ENCODE data around the gene PCSK1N.
"Not testable (repeated sequence)": the region's sequence is repeated elsewhere in the genome, so short reads cannot be mapped to it uniquely, and the experiment has no call there.

PCSK1N gene, protein sequence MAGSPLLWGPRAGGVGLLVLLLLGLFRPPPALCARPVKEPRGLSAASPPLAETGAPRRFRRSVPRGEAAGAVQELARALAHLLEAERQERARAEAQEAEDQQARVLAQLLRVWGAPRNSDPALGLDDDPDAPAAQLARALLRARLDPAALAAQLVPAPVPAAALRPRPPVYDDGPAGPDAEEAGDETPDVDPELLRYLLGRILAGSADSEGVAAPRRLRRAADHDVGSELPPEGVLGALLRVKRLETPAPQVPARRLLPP
- 0.30 to 3.8 (median 1.5) reads per million in 9 experiments for total RNA-seq

GRCh38 chrX:48835524-48836329 lies at the start of gene PCSK1N:
PCSK1N (minus strand) TSS chrX:48835610; CDS start chrX:48835532, 78 bp downstream.
- H3K9me3 Mint-ChIP-seq, result no peaks in the 10 kb centered on the region
- H3K27me3 Mint-ChIP-seq, result peaks cover 16 to 32% of the 10 kb centered on the region in 2 donors
- ATAC-seq (replicated peaks) (peak; percentile 64), DNase-seq (peak in 2 of 3 experiments; percentile 10 to 11)
- H3K4me1 Mint-ChIP-seq (ENCODE audit: low read depth in 2 of 2), result peaks cover 10% of the 10 kb centered on the region in 2 donors
- peak within 1 kb of the TSS; percentile 34 to 62 for H3K27ac Mint-ChIP-seq
- peak within 1 kb of the TSS; percentile 72 to 85 for H3K4me3 Mint-ChIP-seq
- no peaks in the 10 kb centered on the region for H3K36me3 Mint-ChIP-seq (ENCODE audit: insufficient read depth)

GRCh38 chrX:48883729-48884128 lies 48.3 kb upstream of the PCSK1N start:
- Mint-ChIP-seq H3K4me1 (ENCODE audit: low read depth in 2 of 2) (no peaks in the 10 kb centered on the region), H3K9me3 (no peaks in the 10 kb centered on the region), H3K36me3 (ENCODE audit: insufficient read depth) (no peaks in the 10 kb centered on the region), H3K4me3 (no peak overlapping the region), H3K27ac (no peak overlapping the region), H3K27me3 (no peaks in the 10 kb centered on the region)
- DNase-seq (no peak), ATAC-seq (replicated peaks) (no peak)

DNA sequence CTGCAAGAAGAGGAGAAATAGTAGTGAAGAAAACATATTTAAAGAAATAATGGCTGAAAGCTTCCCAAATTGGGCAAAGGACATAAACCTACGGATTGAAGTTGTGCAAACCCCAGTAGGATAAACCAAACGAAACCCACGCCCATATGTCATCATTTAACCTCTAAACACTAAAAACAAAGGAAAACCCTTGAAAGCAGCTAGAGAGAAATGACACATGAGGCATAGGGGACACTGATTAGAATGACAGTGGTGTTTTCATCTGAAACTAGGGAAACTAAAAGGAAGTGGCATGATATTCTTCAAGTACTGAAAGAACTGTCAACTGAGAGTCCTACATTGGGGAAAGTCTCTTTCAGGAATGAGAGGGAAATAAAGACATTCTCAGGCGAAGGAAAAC lies 41.5 kb upstream of the PCSK1N start:
- H3K27me3 Mint-ChIP-seq; ATAC-seq (replicated peaks); H3K4me3 Mint-ChIP-seq; H3K4me1 Mint-ChIP-seq (ENCODE audit: low read depth in 2 of 2); DNase-seq; H3K27ac Mint-ChIP-seq; H3K36me3 Mint-ChIP-seq (ENCODE audit: insufficient read depth); H3K9me3 Mint-ChIP-seq: not testable (repeated sequence)

GRCh38 chrX:48872017-48872416 lies 36.6 kb upstream of the PCSK1N start:
- H3K36me3 Mint-ChIP-seq (ENCODE audit: insufficient read depth); H3K9me3 Mint-ChIP-seq; ATAC-seq (replicated peaks); H3K4me1 Mint-ChIP-seq (ENCODE audit: low read depth in 2 of 2); H3K4me3 Mint-ChIP-seq; H3K27ac Mint-ChIP-seq; H3K27me3 Mint-ChIP-seq; DNase-seq: not testable (repeated sequence)

DNA sequence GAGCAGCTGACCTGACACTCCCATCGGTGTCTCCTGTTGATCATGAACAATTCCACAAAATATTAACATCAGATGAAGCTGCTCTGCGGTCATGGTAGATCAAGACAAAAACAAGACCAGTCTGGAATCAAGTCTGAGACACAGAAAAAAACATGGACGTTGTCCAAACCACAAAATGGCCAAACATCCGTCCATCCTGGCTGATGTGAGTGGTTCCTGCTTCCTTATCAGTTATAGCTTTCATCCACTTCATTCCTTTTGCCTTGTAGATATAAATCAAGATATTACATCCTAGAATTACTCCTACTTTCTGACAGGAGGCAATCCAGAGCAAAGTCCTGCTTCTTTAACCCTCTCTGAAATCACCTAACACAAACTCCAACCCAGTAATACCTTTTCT lies 28.8 kb upstream of the PCSK1N start:
- no peak overlapping the region for H3K4me3 Mint-ChIP-seq
- H3K9me3 Mint-ChIP-seq, result no peaks in the 10 kb centered on the region
- H3K36me3 Mint-ChIP-seq (ENCODE audit: insufficient read depth), result no peaks in the 10 kb centered on the region
- ATAC-seq (replicated peaks), result no peak
- H3K27ac Mint-ChIP-seq, result no peak overlapping the region
- no peaks in the 10 kb centered on the region for H3K4me1 Mint-ChIP-seq (ENCODE audit: low read depth in 2 of 2)
- no peak for DNase-seq
- peaks cover 5 to 7% of the 10 kb centered on the region in 2 donors for H3K27me3 Mint-ChIP-seq

GRCh38 chrX:48854898-48855297 lies 19.5 kb upstream of the PCSK1N start:
- Mint-ChIP-seq H3K36me3 (ENCODE audit: insufficient read depth) (no peaks in the 10 kb centered on the region), H3K9me3 (peaks cover 0 to 2% of the 10 kb centered on the region in 2 donors), H3K27ac (no peak overlapping the region), H3K4me1 (ENCODE audit: low read depth in 2 of 2) (peaks cover 0 to 4% of the 10 kb centered on the region in 2 donors), H3K27me3 (peaks cover 16 to 22% of the 10 kb centered on the region in 2 donors), H3K4me3 (no peak overlapping the region)
- DNase-seq, result no peak
- no peak for ATAC-seq (replicated peaks)

DNA sequence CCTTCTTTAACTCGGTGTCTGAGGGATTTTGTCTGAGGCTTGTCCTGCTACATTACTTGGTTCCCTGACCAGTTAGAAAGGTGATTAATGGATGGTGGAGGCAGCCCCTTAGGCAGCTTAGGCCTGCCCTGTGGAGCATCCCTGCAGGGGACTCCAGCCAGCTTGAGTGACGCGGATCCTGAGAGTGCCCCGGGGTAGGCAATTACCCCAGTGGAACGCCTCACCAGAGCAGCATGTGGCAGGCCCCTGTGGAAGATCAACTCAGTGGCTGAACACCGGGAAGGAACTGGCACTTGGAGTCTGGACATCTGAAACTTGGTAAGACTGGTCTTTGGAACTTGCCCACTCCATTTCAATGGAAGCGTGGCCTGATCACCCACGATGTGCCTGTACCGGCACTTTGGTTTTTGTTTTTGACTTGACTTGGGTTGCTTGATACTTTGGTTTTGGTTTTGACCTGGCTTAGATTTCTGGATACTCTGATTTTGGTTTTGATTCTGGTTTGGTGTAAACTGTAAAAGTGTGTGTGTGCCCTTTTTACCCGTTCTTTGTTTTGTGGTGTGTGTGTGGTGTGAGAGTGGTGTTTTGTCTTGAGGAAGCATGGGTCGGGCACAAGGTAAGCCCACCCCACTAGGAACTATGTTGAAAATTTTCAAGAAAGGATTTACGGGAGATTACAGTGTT lies 18.9 kb upstream of the PCSK1N start:
- H3K27ac Mint-ChIP-seq; H3K36me3 Mint-ChIP-seq (ENCODE audit: insufficient read depth); H3K4me3 Mint-ChIP-seq; ATAC-seq (replicated peaks); DNase-seq; H3K4me1 Mint-ChIP-seq (ENCODE audit: low read depth in 2 of 2); H3K9me3 Mint-ChIP-seq: not testable (repeated sequence)
- H3K27me3 Mint-ChIP-seq, result peaks cover 16 to 22% of the 10 kb centered on the region in 2 donors

DNA sequence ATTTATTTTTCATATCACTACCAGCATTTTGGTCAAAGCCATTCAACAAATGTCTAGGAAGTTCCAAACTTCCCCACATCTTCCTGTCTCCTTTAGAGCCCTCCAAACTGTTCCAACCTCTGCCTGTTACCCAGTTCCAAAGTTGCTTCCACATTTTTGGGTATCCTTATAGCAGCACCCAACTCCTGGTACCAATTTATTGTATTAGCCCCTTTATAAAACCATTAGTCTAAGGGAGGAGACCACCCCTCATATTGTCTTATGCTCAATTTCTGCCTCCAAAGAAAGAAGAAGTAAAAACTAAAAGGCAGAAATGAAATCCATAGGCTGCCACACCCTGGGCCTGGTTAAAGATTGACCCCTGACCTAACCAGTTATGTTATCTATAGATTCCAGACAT lies 18.1 kb upstream of the PCSK1N start:
- H3K36me3 Mint-ChIP-seq (ENCODE audit: insufficient read depth); H3K27ac Mint-ChIP-seq; DNase-seq; H3K4me1 Mint-ChIP-seq (ENCODE audit: low read depth in 2 of 2); H3K4me3 Mint-ChIP-seq; ATAC-seq (replicated peaks); H3K9me3 Mint-ChIP-seq: not testable (repeated sequence)
- peaks cover 16 to 22% of the 10 kb centered on the region in 2 donors for H3K27me3 Mint-ChIP-seq

DNA sequence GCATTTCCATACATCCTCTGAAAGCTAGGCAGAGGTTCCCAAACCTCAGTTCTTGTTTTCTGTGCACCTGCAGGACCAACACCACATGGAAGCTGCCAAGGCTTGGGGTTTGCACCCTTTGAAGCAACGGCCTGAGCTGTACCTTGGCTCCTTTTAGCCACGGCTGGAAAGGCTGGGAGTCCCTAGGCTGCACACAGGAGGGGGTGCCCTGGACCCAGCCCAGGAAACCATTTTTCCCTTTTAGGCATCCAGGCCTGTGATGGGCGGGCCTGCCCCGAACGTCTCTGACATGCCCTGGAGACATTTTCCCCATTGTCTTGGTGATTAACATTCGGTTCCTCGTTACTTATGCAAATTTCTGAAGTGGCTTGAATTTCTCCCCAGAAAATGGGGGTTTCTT lies 17.4 kb upstream of the PCSK1N start:
- peaks cover 0 to 2% of the 10 kb centered on the region in 2 donors for H3K9me3 Mint-ChIP-seq
- no peak overlapping the region for H3K4me3 Mint-ChIP-seq
- H3K36me3 Mint-ChIP-seq (ENCODE audit: insufficient read depth), result no peaks in the 10 kb centered on the region
- no peak overlapping the region for H3K27ac Mint-ChIP-seq
- H3K27me3 Mint-ChIP-seq, result peaks cover 16 to 22% of the 10 kb centered on the region in 2 donors
- DNase-seq (no peak), ATAC-seq (replicated peaks) (no peak)
- peaks cover 2 to 4% of the 10 kb centered on the region in 2 donors for H3K4me1 Mint-ChIP-seq (ENCODE audit: low read depth in 2 of 2)

DNA sequence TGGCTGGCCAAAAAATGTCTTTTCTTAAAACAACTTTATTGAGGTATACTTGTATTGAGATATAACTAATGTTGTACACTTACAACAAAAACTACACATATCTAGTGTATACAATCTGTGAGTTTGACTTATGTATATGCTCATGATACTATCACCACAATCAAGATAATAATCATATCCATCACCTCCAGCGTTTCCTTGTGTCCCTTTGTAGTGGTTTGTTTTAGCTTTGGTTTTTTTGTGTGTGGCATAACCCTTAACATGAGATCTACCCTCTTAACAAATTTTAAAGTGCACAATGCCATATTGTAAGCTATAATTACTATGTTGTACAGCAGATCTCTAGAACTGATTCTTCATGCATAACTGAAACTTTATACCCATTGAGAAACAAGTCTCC lies 13.4 kb upstream of the PCSK1N start:
- H3K36me3 Mint-ChIP-seq (ENCODE audit: insufficient read depth), result no peaks in the 10 kb centered on the region
- ATAC-seq (replicated peaks) (peak; percentile 17), DNase-seq (no peak)
- peaks cover 0 to 2% of the 10 kb centered on the region in 2 donors for H3K4me1 Mint-ChIP-seq (ENCODE audit: low read depth in 2 of 2)
- H3K9me3 Mint-ChIP-seq, result peaks cover 0 to 2% of the 10 kb centered on the region in 2 donors
- H3K27ac Mint-ChIP-seq, result no peak overlapping the region
- H3K4me3 Mint-ChIP-seq, result no peak overlapping the region
- peaks cover 2 to 12% of the 10 kb centered on the region in 2 donors for H3K27me3 Mint-ChIP-seq

DNA sequence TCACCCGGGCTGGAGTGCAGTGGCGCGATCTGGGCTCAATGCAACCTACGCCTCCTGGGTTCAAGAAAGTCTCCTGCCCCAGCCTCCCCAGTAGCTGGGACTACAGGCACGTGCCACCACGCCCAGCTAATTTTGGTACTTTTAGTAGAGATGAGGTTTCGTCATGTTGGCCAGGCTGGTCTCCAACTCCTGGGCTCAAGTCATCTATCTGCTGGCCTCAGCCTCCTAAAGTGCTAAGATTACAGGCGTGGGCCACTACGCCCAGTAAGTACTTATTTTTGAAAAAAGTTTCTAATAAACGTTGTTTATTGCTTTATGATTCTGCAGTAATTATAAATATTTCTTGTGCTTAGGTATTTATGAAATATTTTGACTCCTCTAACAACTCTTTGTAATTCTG lies 4.3 kb upstream of the PCSK1N start:
- H3K36me3 Mint-ChIP-seq (ENCODE audit: insufficient read depth), result no peaks in the 10 kb centered on the region
- no peak overlapping the region for H3K27ac Mint-ChIP-seq
- H3K4me3 Mint-ChIP-seq, result no peak overlapping the region
- peaks cover 7 to 22% of the 10 kb centered on the region in 2 donors for H3K27me3 Mint-ChIP-seq
- ATAC-seq (replicated peaks) (no peak), DNase-seq (no peak)
- no peaks in the 10 kb centered on the region for H3K9me3 Mint-ChIP-seq
- H3K4me1 Mint-ChIP-seq (ENCODE audit: low read depth in 2 of 2), result peaks cover 3% of the 10 kb centered on the region in 2 donors

DNA sequence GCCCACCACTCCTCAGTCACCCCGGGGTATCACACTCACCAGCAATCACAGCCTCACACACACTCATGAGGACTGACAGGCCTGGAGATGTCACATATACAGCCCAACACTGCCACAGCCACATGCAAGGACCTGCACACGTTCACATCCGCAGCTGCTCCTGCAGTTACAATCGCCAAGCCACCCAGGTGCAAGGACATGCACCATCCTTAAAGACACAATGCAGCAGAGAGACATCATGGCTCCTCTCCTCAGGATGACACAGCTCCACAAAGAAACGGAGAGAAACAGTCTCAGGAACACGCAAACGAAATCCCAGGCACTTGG lies 1.1 kb downstream of the PCSK1N start:
- Mint-ChIP-seq H3K27ac (peak overlapping the region; percentile 17 to 34), H3K27me3 (peaks cover 20 to 46% of the 10 kb centered on the region in 2 donors), H3K4me1 (ENCODE audit: low read depth in 2 of 2) (peaks cover 10% of the 10 kb centered on the region in 2 donors), H3K9me3 (no peaks in the 10 kb centered on the region), H3K4me3 (peak overlapping the region; percentile 72 to 85), H3K36me3 (ENCODE audit: insufficient read depth) (no peaks in the 10 kb centered on the region)
- no peak for DNase-seq
- ATAC-seq (replicated peaks), result no peak

DNA sequence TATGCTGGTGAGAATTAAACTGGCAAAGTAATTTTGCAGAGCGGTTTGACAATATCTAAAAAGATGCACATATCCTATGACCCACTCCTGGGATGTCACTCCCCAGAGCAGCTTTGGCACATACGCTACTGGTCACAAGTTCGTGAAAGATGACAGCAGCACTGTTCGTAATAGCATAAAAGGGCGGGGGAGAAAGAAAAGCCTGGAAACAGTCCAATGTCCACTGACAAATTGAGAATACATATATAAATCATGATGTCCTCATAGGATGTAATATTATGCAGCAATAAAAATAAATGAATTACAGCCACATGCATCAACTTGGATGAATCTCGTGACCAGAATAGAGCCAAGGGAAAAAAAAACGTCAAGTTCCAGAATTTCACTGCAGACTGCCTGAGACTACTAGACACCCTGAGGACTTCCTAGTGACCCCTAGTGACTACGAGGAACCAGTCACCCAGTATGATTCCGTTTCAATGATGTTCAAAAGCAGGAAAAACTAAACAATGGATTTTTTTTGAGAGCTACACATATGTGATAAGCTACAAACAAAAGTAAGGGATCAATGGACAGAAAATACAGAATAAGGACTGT lies 1.8 kb downstream of the PCSK1N start:
- H3K4me3 Mint-ChIP-seq, result peak overlapping the region; percentile 72 to 85
- H3K27ac Mint-ChIP-seq, result no peak overlapping the region
- peaks cover 10% of the 10 kb centered on the region in 2 donors for H3K4me1 Mint-ChIP-seq (ENCODE audit: low read depth in 2 of 2)
- peaks cover 20 to 53% of the 10 kb centered on the region in 2 donors for H3K27me3 Mint-ChIP-seq
- H3K36me3 Mint-ChIP-seq (ENCODE audit: insufficient read depth), result no peaks in the 10 kb centered on the region
- ATAC-seq (replicated peaks), result no peak
- H3K9me3 Mint-ChIP-seq, result no peaks in the 10 kb centered on the region
- DNase-seq, result no peak
